Measurements from ENCODE around the gene CAMKK1. TPM values are rescaled to one million over a fixed set of nuclear protein-coding genes. Genes with fewer than 3 reads are reported as not detected.

Gene CAMKK1
- total RNA-seq, 2 donors from 2014 or later = 9.2 to 9.3 TPM

- H3K9me3 ChIP-seq = no peaks in the 10 kb centered on the region
- intact Hi-C loops (cut with DNase I) = no loop called here
- DNase-seq (no peak), ATAC-seq (no peak)
- no peak overlapping the region for H3K27ac ChIP-seq
- H3K36me3 ChIP-seq (replicated peaks in 1 of 2; ENCODE audit: insufficient read depth in 1 of 2, low read depth in 2 of 2) = peaks cover 0 to 2% of the 10 kb centered on the region in 2 donors
- H3K4me3 ChIP-seq = no peak overlapping the region
- no peaks in the 10 kb centered on the region for H3K4me1 ChIP-seq
- TF ChIP-seq POLR2A (IDR thresholded peaks at IDR 0.05) (no peak), CTCF (IDR thresholded peaks at IDR 0.05) (no peak)
- WGBS, 2 donors = 89 to 95% methylated on average over 7 of the region's 7 CpGs
- H3K27me3 ChIP-seq = no peaks in the 10 kb centered on the region
These were observed 17.5 kb downstream of the CAMKK1 start for GRCh38 chr17:3875317-3875716.

DNA sequence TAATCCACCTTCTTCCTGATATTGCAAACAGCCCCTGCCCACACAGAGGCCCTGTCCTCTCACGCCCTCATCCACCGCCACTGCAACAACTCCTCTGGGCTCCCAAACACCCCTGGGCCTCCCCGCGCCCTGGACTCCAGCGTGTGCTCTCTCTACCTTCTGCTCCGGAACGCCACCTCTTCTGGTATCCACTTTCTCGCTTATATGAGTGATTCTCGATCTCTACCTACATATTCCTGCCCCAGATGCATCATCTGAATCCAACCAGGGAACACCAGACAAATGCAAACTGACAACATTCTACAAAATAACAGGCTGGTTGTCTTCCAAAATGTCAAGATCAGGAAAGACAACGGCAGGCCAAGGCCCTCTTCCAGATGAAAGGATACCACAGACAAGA, 19.0 kb downstream of the CAMKK1 start:
- WGBS, 2 donors = 91 to 93% methylated on average over 10 of the region's 10 CpGs
- peaks cover 0 to 2% of the 10 kb centered on the region in 2 donors for H3K36me3 ChIP-seq (replicated peaks in 1 of 2; ENCODE audit: insufficient read depth in 1 of 2, low read depth in 2 of 2)

DNA sequence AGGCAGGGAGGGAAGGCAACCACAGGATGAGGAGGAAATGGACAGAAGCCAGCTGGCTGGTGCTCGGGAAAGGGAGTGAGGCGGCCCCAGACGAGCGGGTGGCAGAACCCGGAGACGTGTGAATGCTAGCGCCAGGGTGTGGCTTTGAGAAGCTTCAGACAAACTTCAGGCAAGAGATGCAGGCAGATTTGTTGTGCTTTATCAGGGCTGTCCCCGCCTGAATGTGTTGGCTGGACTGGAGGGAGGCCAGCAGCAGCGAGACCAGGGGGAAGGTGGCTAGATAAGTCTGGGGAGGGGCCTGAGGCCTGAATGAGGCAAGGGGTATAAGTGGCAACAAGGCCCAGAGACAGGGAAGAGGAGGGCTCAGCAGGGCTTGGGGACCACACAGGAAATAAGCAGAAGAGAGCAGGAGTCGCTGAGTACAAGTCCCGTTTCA, 22.0 kb downstream of the CAMKK1 start:
- intact Hi-C loops (cut with DNase I) = no loop called here
- WGBS, 2 donors = 50 to 65% methylated on average over 10 to 11 of the region's 11 CpGs
- peaks cover 0 to 2% of the 10 kb centered on the region in 2 donors for H3K36me3 ChIP-seq (replicated peaks in 1 of 2; ENCODE audit: insufficient read depth in 1 of 2, low read depth in 2 of 2)
- no peaks in the 10 kb centered on the region for H3K27me3 ChIP-seq
- H3K4me1 ChIP-seq = no peaks in the 10 kb centered on the region
- ATAC-seq (peak; percentile 39), DNase-seq (peak in 1 of 4 donors; percentile 32)
- no peak overlapping the region for H3K27ac ChIP-seq
- no peak for TF ChIP-seq POLR2A (IDR thresholded peaks at IDR 0.05)
- TF ChIP-seq CTCF (IDR thresholded peaks at IDR 0.05) = no peak
- no peak overlapping the region for H3K4me3 ChIP-seq
- no peaks in the 10 kb centered on the region for H3K9me3 ChIP-seq

More for the DNA sequence above, 19.0 kb downstream of the CAMKK1 start:
- intact Hi-C loops (cut with DNase I) = no loop called here
- TF ChIP-seq CTCF (IDR thresholded peaks at IDR 0.05) (no peak), POLR2A (IDR thresholded peaks at IDR 0.05) (no peak)
- DNase-seq (no peak), ATAC-seq (no peak)
- no peaks in the 10 kb centered on the region for H3K9me3 ChIP-seq
- no peaks in the 10 kb centered on the region for H3K4me1 ChIP-seq
- no peak overlapping the region for H3K27ac ChIP-seq
- H3K27me3 ChIP-seq = no peaks in the 10 kb centered on the region
- H3K4me3 ChIP-seq = no peak overlapping the region

- H3K36me3 ChIP-seq (replicated peaks in 1 of 2; ENCODE audit: insufficient read depth in 1 of 2, low read depth in 2 of 2) = peaks cover 0 to 2% of the 10 kb centered on the region in 2 donors
- DNase-seq (no peak), ATAC-seq (no peak)
- intact Hi-C loops (cut with DNase I) = no loop called here
- no peaks in the 10 kb centered on the region for H3K4me1 ChIP-seq
- H3K27me3 ChIP-seq = no peaks in the 10 kb centered on the region
- TF ChIP-seq POLR2A (IDR thresholded peaks at IDR 0.05) (no peak), CTCF (IDR thresholded peaks at IDR 0.05) (no peak)
- H3K27ac ChIP-seq = no peak overlapping the region
- H3K9me3 ChIP-seq = no peaks in the 10 kb centered on the region
- WGBS, 2 donors = 70 to 80% methylated on average over 11 of the region's 11 CpGs
- H3K4me3 ChIP-seq = no peak overlapping the region
These were observed 25.2 kb downstream of the CAMKK1 start for GRCh38 chr17:3867606-3868005.

DNA sequence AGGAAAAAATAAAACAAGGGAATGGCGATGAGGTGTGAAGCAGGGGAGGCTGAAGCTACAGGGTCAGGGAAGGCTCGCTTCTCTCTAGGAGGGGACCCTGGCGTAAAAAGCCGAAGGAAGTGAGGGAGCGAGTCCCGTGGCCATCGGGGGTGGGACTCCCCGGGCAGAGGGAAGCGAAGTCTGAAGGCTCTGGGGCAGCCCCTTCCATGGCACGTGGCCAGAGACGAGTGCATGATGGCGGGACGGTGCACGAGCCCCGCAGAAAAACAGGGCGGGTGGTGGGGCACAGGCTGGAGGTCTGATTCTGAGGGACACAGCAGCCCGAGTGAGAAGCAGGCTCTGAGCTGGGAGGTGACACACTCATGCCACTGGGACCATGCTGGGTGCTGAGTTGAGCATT, 25.7 kb downstream of the CAMKK1 start:
- ATAC-seq = no peak
- no peak overlapping the region for H3K4me3 ChIP-seq
- no peak for DNase-seq
- H3K9me3 ChIP-seq = no peaks in the 10 kb centered on the region
- no peaks in the 10 kb centered on the region for H3K4me1 ChIP-seq
- no peak overlapping the region for H3K27ac ChIP-seq
- TF ChIP-seq POLR2A (IDR thresholded peaks at IDR 0.05) = no peak
- TF ChIP-seq CTCF (IDR thresholded peaks at IDR 0.05) = no peak
- peaks cover 0 to under 1% of the 10 kb centered on the region in 2 donors for H3K36me3 ChIP-seq (replicated peaks in 1 of 2; ENCODE audit: insufficient read depth in 1 of 2, low read depth in 2 of 2)
- intact Hi-C loops (cut with DNase I) = no loop called here
- WGBS, 2 donors = 80 to 83% methylated on average over 17 of the region's 17 CpGs
- no peaks in the 10 kb centered on the region for H3K27me3 ChIP-seq
